AG09319 (cell line): ENCODE measurements around the gene PIK3C2B.

Experiments
- DNase-seq: peaks from one replicate; pipeline ENCODE4 v3.0.0-alpha.2; 2010; ENCODE audit warnings: low read depth; ENCODE audit errors: extremely low read depth
- TF ChIP-seq, protein P1 (sequence below): IDR thresholded peaks from 2 replicates; pipeline ENCODE4 v1.5.1; 2011; ENCODE audit warnings: low read depth, mild to moderate bottlenecking, inconsistent platforms, low read length, moderate library complexity

The PIK3C2B gene

DNA sequence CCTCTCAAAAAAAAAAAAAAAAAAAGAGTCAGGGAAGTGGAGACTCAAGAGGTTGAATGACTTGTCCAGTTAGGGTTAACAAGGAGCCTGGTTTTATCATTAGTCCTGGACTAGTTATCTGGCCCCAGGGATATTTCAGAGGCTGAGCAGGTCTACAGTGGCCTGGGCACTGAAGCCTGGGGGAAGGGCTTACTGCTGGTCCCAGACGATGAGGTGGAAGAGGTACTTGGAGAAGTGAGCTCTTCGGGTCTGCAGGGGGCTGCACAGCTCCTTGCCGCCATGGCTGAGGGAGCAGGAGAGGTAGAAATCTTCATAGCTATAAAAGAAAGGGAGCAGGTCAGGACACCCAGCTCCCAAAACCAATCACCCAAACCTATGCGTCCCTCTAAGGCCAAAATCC, 40.1 kb downstream of the PIK3C2B start:
- TF ChIP-seq, protein P1, sequence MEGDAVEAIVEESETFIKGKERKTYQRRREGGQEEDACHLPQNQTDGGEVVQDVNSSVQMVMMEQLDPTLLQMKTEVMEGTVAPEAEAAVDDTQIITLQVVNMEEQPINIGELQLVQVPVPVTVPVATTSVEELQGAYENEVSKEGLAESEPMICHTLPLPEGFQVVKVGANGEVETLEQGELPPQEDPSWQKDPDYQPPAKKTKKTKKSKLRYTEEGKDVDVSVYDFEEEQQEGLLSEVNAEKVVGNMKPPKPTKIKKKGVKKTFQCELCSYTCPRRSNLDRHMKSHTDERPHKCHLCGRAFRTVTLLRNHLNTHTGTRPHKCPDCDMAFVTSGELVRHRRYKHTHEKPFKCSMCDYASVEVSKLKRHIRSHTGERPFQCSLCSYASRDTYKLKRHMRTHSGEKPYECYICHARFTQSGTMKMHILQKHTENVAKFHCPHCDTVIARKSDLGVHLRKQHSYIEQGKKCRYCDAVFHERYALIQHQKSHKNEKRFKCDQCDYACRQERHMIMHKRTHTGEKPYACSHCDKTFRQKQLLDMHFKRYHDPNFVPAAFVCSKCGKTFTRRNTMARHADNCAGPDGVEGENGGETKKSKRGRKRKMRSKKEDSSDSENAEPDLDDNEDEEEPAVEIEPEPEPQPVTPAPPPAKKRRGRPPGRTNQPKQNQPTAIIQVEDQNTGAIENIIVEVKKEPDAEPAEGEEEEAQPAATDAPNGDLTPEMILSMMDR: no peak
- DNase-seq: no peak

DNA sequence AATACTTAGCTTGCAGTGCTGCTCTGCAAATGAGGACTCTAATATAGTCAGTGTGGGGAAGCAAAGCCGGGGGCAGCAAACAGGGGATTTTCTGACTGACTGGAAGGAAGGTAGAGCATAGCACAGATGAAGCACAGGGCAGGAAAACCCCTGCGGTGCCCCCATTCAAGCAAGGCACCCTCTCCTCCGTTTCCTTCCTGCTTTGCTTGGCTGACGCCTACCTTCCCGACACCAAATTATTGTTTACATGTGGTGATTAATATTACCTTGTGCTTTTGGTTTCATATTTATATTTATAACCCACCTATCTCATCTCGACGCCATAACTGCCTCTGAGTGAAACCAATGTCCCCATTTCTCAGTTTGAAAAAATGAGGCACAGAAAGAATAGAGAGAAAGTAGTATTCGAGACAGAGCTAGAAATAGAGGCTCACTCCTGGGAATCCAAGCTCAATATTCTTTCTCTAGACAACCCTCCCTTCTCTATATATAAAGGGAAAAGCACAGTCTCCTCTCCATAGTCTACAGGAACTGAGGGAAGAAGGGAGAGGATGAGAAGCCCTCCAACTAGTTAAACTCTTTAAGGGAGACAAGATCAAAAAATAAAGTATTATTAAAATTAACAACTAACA, 41.3 kb downstream of the PIK3C2B start:
- DNase-seq: no peak

DNA sequence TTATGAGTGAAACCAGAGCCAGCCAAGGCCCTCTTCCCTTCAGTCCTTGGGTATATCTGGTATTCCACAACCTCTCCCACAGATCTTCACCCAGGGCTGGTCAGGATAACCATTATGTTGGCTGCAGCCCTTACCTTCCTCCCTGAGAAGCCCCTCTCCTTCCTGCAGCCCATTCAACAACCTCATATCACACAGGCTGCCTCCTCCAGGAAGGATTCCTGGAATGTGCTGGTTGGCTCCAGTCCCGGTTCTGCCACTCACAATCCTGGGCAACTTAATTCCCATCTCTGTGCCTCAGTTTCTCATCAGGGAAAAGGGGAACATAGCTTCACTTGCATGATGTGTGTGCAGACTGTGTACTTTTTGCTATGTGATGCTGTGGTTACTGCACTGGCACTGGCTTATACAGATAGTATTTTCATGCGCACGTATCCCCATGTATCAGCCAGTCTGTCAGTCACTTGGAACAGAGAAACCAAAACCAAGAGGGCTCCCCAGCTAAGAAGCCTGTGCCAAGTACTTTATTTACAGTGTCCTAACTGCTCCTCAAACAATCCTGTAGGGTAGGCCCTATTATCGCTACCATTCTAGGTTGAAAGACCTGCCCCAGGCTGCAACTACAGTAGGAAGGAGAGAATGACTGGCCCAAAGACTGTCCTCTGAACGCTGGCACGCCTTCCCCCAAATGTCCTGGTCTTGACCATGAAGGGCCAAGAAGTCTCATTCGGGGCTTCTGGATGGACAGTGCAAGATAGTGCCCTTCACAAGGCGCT, 43.1 kb downstream of the PIK3C2B start:
- TF ChIP-seq, protein P1: no peak
- no peak for DNase-seq

More for the DNA sequence above, 41.3 kb downstream of the PIK3C2B start:
- TF ChIP-seq, protein P1: no peak

DNA sequence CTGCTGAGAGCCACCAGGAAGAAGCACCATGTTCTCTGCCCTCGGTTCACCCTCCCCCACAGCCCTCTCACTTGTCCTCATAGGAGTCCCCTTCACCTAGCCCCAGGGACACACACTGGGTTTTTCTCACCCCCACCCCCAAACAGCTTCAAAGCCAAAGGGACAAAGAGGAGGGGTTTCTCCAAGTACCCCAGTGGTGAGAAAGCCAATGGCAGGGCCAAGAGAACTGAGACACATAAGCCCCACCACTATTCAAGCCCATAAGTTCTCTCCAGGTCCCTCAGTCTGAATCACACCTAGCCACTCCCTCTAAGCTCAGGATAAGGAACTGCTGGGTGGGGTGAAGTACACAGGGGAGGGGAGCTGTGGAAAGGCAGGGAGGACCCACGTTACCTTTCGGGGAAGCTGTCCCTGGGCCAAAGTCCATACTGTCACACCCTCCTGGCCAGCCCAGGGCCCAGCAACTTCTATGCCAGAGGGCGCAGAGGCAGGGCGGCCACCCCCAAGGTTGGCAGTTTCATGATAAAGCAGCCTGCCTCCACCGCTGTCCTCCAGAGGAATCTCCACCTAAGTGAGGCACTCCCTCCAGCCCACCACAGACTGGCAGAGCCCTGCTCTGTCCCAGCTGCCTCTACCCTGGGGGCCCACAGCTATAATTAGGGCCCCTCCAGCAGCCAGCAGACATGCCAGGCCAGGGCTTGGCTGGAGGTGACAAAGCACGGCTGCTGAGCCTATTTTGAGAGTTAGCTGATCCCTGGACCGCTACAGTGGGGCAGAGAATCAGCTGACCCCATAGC, 43.9 kb downstream of the PIK3C2B start:
- TF ChIP-seq, protein P1: no peak
- no peak for DNase-seq

DNA sequence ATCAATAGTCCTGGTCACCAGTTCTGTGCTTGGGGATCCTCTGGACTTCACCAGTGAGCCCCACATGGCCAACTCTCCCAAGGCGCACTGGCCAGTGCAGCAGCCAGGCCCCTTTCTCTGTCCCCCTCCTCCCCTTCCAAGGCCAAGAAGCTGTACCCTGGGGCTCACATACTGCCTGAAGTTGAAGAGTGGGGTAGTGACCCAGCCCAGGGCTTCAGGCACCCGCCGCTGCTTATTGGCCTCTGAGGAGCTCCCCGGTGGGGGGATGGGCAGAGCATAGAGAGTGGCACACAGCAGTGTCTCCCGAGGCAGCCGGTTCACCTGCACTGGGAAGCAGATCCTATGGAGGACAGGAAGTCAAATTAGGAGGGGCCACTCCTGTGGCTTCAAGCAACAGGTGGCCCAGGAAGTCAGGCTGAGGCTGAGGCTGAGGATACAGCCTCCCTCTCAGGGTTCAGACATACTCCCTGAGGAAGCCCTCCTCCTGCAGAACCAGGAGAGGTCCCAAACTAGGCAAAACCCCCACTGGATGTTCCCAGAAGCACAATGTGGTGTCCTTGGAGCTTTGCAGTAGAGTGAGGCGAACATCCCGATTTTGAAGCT, 44.8 kb downstream of the PIK3C2B start:
- DNase-seq: no peak
- TF ChIP-seq, protein P1: no peak

DNA sequence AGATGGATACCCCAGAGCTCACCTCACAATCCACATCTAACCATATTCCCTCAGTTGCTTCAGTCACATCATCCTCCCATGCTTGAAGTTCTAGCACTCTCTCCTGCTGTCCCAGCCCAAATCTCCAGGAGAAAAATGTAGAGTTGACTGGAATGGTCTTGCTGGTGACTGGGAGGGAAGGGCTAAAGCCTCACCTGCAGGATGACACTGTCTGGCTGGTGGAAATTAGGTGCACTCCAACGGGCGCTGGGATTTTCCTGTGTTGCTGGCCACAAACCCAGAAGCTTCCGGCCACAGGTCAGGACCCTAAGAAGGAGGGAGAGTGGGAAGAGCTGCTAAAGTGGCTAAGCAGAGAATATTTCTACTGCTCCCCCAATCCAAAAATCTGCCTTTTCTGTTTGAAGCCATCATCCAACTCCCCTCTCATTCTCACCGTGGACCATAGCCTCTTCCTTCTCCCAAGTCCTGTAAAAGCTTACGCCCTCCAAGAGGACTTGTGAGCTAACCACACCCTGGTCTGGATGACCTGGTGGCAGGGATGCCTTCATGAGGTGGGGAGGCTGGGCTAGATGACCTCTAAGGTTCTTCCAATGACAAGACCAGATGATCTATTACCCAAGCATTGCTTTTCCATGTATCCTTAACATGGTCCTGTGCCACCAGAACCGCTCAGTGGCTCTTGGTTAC, 45.5 kb downstream of the PIK3C2B start:
- DNase-seq: no peak
- TF ChIP-seq, protein P1: no peak
